ENCODE data around the gene NOC3L.

DNA sequence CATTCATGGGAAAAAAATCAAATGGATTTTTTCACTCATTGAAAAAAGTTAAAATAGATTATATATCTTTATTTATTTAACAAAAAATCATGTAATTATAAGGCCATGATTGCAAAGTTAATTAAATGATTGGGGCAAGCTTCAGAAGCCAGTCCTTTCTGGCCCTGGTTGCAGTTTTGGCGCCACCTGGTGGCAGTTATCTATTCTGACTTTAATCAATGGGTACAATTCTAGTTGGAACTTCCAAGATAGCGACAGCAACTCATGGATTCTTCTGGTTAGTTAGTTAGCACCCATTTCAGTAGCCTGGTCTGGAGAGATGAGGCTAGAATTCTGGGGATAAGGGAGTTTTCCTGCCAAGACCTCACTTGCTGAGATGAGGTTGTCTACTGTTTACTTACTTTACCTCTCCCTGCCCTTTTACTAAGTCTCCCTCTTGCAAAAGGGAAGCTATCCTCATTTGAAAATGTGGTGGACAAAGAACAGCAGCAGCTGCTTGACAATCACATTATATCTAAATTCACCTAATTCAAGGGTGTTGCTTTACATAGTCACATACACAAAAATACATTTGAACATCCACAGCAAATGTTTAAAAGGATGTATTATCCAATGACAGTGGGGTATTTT, 42.3 kb downstream of the NOC3L start:
- TF ChIP-seq, protein P1, sequence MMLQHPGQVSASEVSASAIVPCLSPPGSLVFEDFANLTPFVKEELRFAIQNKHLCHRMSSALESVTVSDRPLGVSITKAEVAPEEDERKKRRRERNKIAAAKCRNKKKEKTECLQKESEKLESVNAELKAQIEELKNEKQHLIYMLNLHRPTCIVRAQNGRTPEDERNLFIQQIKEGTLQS (IDR thresholded peaks at IDR 0.05): no peak
- no peak for TF ChIP-seq FOXA1 (IDR thresholded peaks at IDR 0.05)

Data from liver (tissue), 2 donors.